CD4-positive, alpha-beta T cell (primary cell): Measurements from ENCODE around the gene COA8. TPM values are rescaled to one million over a fixed set of nuclear protein-coding genes. Genes with fewer than 3 reads are reported as not detected.
A peak's percentile ranks its signal among the peaks of the same experiment; 100 is the strongest.
"Not testable (repeated sequence)": the region's sequence is repeated elsewhere in the genome, so short reads cannot be mapped to it uniquely, and the experiment has no call there.

ENCODE experiments used
- ATAC-seq: fragments of 200-7000 bp; cut with Tn5 transposase; one replicate; pipeline ENCODE4 v1.10.0; 2022; ENCODE audit warnings: mild to moderate bottlenecking; ENCODE audit not compliant: poor library complexity
- CTCF ChIA-PET: fragments of 350-600 bp; sonication (Branson Sonifier 250); formaldehyde crosslinking; loops from one replicate; lab custom pipeline; 2021; ENCODE audit warnings: antibody characterized with exemption, inconsistent platforms; lab: Charles Lee
- POLR2A ChIA-PET: fragments of 350-600 bp; sonication (Branson Sonifier 250); formaldehyde crosslinking; loops from one replicate; lab custom pipeline; 2021; ENCODE audit warnings: antibody characterized with exemption, inconsistent platforms; lab: Charles Lee
- DNase-seq, 14 experiments: peaks; one replicate each; pipeline ENCODE4 v3.0.0-alpha.2; 2013 to 2020; ENCODE audit warnings: mixed read lengths in 2 of 14
- H3K27ac ChIP-seq, 2 donors: one replicate each; pipeline versions ENCODE4 v1.5.1 to v1.7.0; 2013; ENCODE audit warnings: low read length in 2 of 2, low read depth in 1 of 2, mild to moderate bottlenecking in 1 of 2
- H3K27me3 ChIP-seq, 2 experiments: 1 replicate in 1 of 2; 2 replicates in 1 of 2; pipeline versions ENCODE4 v1.6.1 to v1.7.0; 2013; ENCODE audit warnings: low read length in 2 of 2, control low read depth in 1 of 2, mild to moderate bottlenecking in 1 of 2, moderate library complexity in 1 of 2; ENCODE audit not compliant: insufficient read depth in 2 of 2, control insufficient read depth in 1 of 2
- H3K36me3 ChIP-seq: one replicate; pipeline ENCODE4 v1.6.1; 2013; ENCODE audit warnings: low read length, control low read depth; ENCODE audit not compliant: insufficient read depth
- H3K4me1 ChIP-seq: one replicate; pipeline ENCODE4 v1.6.1; 2013; ENCODE audit warnings: low read length, control low read depth; ENCODE audit not compliant: insufficient read depth
- H3K4me3 ChIP-seq: one replicate; pipeline ENCODE4 v1.5.1; 2013; ENCODE audit warnings: mild to moderate bottlenecking, low read length, moderate library complexity
- H3K9me3 ChIP-seq, 2 experiments: 1 replicate in 1 of 2; 2 replicates in 1 of 2; pipeline versions ENCODE4 v1.6.1 to v1.7.0; 2013; ENCODE audit warnings: low read length in 2 of 2, mild to moderate bottlenecking in 2 of 2, control low read depth in 1 of 2, moderate library complexity in 1 of 2; ENCODE audit not compliant: control insufficient read depth in 1 of 2, insufficient read depth in 1 of 2
- H3K27ac Mint-ChIP-seq: one replicate; pipeline ENCODE4 v1.8.0; 2020; ENCODE audit warnings: mixed read lengths
- H3K27me3 Mint-ChIP-seq: one replicate; pipeline ENCODE4 v1.8.0; 2021; ENCODE audit warnings: mixed read lengths
- H3K36me3 Mint-ChIP-seq: one replicate; pipeline ENCODE4 v1.8.0; 2021; ENCODE audit warnings: low read depth, mixed read lengths
- H3K4me1 Mint-ChIP-seq: one replicate; pipeline ENCODE4 v1.8.0; 2021; ENCODE audit warnings: low read depth, mixed read lengths
- H3K4me3 Mint-ChIP-seq: one replicate; pipeline ENCODE4 v1.8.0; 2020; ENCODE audit warnings: mild to moderate bottlenecking, mixed read lengths
- H3K9me3 Mint-ChIP-seq: one replicate; pipeline ENCODE4 v1.8.0; 2020; ENCODE audit warnings: mixed read lengths
- intact Hi-C, 2 experiments: fragments of 100-400 bp; cut with DNase I in 1 of 2; cut with micrococcal nuclease in 1 of 2; formaldehyde crosslinking; loops; one replicate each; pipeline versions ENCODE4 v1.15.1 to v1.9.0; 2023 to 2025; cut with DNase I, micrococcal nuclease
- total RNA-seq, 174 experiments: library from RNA in 2 of 174; stranded (reverse) in 2 of 174; gene quantifications; one replicate each; pipeline ENCODE4 v1.2.3 and lab custom pipeline; 2021 to 2026
- TF ChIP-seq, protein P1 (sequence below): fragments of 200-600 bp; IDR thresholded peaks from one replicate; pipeline ENCODE4 v1.8.0; 2022; ENCODE audit warnings: antibody characterized with exemption, mild to moderate bottlenecking

The COA8 gene
- total RNA-seq, 2 experiments from 2014 or later = 9.1 to 10.7 TPM

DNA sequence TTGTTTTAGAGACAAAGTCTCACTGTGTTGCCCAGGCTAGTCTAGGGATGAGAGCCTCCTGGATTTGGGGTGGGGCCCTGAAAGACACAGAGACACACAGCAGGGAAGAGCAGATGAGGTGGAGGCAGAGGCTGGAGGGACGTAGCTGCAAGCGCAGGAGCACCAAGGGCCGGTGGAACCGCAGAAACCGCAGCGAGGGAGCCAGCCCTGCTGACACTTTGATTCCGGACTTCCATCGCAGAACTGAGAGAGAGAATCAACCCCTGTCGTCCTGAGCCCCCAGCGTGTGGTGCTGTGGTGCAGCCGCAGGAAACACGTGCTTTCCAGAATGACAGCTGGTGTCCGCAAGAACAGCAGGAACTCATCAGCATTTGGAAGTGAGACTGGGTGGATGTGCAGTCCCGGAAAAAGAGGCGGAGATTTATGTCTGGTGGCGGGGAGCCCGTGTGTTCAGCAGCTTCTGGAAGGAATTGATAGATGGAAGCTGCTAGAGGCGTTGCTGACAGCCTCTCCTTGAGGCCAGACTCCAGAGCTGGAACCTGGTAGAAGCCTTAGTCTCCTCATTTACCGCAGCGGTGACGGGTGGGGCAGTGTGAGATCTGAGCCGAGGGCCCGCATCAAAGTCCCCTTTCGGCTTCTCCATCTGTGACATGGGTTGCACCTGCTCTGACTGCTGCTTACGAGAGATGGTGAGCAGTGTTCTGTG is 44.4 kb downstream of the COA8 start:
- H3K4me1 ChIP-seq = peaks cover 22% of the 10 kb centered on the region
- Mint-ChIP-seq H3K27ac (no peak overlapping the region), H3K4me3 (peak overlapping the region; percentile 85), H3K9me3 (no peaks in the 10 kb centered on the region), H3K4me1 (peaks cover 18% of the 10 kb centered on the region), H3K36me3 (no peaks in the 10 kb centered on the region), H3K27me3 (peaks cover 7% of the 10 kb centered on the region)
- H3K36me3 ChIP-seq = no peaks in the 10 kb centered on the region
- H3K4me3 ChIP-seq = peak overlapping the region; percentile 44
- peaks cover 5 to 7% of the 10 kb centered on the region in 2 experiments for H3K27me3 ChIP-seq
- intact Hi-C loops = no loop called here
- H3K27ac ChIP-seq = no peak overlapping the region
- TF ChIP-seq, protein P1, sequence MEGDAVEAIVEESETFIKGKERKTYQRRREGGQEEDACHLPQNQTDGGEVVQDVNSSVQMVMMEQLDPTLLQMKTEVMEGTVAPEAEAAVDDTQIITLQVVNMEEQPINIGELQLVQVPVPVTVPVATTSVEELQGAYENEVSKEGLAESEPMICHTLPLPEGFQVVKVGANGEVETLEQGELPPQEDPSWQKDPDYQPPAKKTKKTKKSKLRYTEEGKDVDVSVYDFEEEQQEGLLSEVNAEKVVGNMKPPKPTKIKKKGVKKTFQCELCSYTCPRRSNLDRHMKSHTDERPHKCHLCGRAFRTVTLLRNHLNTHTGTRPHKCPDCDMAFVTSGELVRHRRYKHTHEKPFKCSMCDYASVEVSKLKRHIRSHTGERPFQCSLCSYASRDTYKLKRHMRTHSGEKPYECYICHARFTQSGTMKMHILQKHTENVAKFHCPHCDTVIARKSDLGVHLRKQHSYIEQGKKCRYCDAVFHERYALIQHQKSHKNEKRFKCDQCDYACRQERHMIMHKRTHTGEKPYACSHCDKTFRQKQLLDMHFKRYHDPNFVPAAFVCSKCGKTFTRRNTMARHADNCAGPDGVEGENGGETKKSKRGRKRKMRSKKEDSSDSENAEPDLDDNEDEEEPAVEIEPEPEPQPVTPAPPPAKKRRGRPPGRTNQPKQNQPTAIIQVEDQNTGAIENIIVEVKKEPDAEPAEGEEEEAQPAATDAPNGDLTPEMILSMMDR = peak; percentile 26
- ATAC-seq = peak; percentile 83
- ChIA-PET POLR2A (interaction anchor here (0.6 to 2.1 kb wide), 5 partner anchors 18 to 157 kb away, joined by 3 to 10 read pairs (median 3); partner anchors contain the start of genes KLC1, XRCC3 and ZFYVE21), CTCF (interaction anchor here (0.8 kb wide), 1 partner anchor 19 kb away, joined by 3 read pairs; no protein-coding TSS in a partner anchor)
- DNase-seq = peak in 13 of 14 experiments; percentile 20 to 77 (median 40)
- peaks cover 10 to 12% of the 10 kb centered on the region in 2 experiments for H3K9me3 ChIP-seq

DNA sequence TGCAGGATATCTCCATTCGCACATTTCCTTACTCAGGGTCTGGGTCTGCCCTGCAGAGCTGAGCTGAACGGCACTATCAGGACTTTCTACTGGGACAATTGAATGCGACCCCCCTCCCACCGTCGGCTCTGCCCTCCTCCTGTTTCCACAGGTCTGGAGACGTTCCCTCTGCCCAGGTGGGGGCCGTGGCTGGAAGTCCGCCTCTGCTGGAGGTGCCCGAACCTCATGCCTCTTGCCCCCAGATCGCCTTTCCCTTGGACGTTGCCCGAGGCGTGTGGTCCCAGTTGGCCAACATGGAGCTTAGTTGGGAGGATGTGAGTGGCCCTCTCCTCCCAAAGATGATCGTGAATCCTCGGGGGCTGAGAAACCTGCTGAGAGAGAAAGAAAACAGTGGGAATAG is 45.1 kb downstream of the COA8 start:
- peaks cover 7% of the 10 kb centered on the region for H3K27me3 Mint-ChIP-seq
- peaks cover 5 to 7% of the 10 kb centered on the region in 2 experiments for H3K27me3 ChIP-seq
- no peak overlapping the region for H3K27ac Mint-ChIP-seq
- peaks cover 18% of the 10 kb centered on the region for H3K4me1 Mint-ChIP-seq
- DNase-seq = no peak
- H3K4me1 ChIP-seq = peaks cover 22% of the 10 kb centered on the region
- H3K4me3 ChIP-seq = peak overlapping the region; percentile 44
- intact Hi-C loops = no loop called here
- no peaks in the 10 kb centered on the region for H3K9me3 Mint-ChIP-seq
- no peaks in the 10 kb centered on the region for H3K36me3 ChIP-seq
- CTCF ChIA-PET = interaction anchor here (0.8 kb wide), 1 partner anchor 18 kb away, joined by 3 read pairs; no protein-coding TSS in a partner anchor
- H3K9me3 ChIP-seq = peaks cover 10 to 13% of the 10 kb centered on the region in 2 experiments
- ATAC-seq = peak; percentile 14
- no peaks in the 10 kb centered on the region for H3K36me3 Mint-ChIP-seq
- TF ChIP-seq, protein P1 = no peak
- no peak overlapping the region for H3K27ac ChIP-seq
- POLR2A ChIA-PET = interaction anchor here (1.3 to 2.1 kb wide), 3 partner anchors 17 to 108 kb away, joined by 3 to 10 read pairs (median 8); partner anchors contain the start of genes KLC1, XRCC3 and ZFYVE21
- H3K4me3 Mint-ChIP-seq = peak overlapping the region; percentile 85

DNA sequence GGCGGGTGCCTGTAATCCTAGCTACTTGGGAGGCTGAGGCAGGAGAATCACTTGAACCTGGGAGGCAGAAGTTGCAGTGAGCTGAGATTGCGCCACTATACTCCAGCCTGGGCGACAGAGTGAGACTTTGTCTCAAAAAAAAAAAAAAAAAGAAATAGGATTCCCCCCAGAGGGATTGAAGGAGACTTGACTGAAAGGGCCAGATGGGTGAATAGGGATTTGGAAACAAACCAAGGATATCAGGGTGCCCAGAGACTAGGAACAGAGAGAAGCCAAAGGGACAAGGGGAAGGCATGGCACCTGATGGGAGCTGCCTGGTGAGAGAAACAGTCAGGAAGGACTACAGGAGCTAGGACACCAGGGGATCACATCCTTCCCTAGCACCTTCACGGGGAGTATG is 46.3 kb downstream of the COA8 start:
- H3K9me3 Mint-ChIP-seq, CTCF ChIA-PET, H3K4me3 Mint-ChIP-seq, H3K27me3 ChIP-seq, H3K27ac Mint-ChIP-seq, intact Hi-C loops, H3K36me3 ChIP-seq, H3K36me3 Mint-ChIP-seq, H3K27me3 Mint-ChIP-seq, H3K4me3 ChIP-seq, DNase-seq, ATAC-seq, H3K27ac ChIP-seq, POLR2A ChIA-PET: not testable (repeated sequence)
- peaks cover 10 to 13% of the 10 kb centered on the region in 2 experiments for H3K9me3 ChIP-seq
- peaks cover 22% of the 10 kb centered on the region for H3K4me1 ChIP-seq
- H3K4me1 Mint-ChIP-seq = peaks cover 18% of the 10 kb centered on the region
